HG03432 (cell line): Measurements from ENCODE around the gene PLCD3.

Experiments used
- ATAC-seq: cut with Tn5 transposase; IDR thresholded peaks from one replicate; pipeline ENCODE4 v1.9.1; 2021; ENCODE audit warnings: mild to moderate bottlenecking, moderate library complexity; ENCODE audit not compliant: unreplicated experiment

The PLCD3 gene

DNA sequence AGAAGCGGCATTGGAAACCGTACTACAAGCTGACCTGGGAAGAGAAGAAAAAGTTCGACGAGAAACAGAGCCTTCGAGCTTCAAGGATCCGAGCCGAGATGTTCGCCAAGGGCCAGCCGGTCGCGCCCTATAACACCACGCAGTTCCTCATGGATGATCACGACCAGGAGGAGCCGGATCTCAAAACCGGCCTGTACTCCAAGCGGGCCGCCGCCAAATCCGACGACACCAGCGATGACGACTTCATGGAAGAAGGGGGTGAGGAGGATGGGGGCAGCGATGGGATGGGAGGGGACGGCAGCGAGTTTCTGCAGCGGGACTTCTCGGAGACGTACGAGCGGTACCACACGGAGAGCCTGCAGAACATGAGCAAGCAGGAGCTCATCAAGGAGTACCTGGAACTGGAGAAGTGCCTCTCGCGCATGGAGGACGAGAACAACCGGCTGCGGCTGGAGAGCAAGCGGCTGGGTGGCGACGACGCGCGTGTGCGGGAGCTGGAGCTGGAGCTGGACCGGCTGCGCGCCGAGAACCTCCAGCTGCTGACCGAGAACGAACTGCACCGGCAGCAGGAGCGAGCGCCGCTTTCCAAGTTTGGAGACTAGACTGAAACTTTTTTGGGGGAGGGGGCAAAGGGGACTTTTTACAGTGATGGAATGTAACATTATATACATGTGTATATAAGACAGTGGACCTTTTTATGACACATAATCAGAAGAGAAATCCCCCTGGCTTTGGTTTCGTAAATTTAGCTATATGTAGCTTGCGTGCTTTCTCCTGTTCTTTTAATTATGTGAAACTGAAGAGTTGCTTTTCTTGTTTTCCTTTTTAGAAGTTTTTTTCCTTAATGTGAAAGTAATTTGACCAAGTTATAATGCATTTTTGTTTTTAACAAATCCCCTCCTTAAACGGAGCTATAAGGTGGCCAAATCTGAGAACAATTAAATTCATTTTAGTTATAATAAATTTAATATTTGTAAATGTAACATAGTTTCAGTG is 17.7 kb upstream of the PLCD3 start:
- ATAC-seq = no peak

DNA sequence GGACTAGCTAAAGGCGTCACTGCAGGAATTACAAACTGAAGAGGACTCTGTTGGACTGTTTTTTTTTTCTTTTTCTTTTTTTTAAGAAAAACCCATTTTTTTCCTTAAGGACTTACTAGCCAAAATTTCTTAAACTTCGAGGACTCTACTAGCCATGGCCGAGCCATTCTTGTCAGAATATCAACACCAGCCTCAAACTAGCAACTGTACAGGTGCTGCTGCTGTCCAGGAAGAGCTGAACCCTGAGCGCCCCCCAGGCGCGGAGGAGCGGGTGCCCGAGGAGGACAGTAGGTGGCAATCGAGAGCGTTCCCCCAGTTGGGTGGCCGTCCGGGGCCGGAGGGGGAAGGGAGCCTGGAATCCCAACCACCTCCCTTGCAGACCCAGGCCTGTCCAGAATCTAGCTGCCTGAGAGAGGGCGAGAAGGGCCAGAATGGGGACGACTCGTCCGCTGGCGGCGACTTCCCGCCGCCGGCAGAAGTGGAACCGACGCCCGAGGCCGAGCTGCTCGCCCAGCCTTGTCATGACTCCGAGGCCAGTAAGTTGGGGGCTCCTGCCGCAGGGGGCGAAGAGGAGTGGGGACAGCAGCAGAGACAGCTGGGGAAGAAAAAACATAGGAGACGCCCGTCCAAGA is 16.8 kb upstream of the PLCD3 start:
- peak; percentile 25 for ATAC-seq

- ATAC-seq = peak; percentile 63
These were observed 16.1 kb upstream of the PLCD3 start, which contains the start of gene HEXIM1 for GRCh38 chr17:45148183-45149036. Gene HEXIM1, plus strand, starts transcription at chr17:45148475. Its CDS starts 716 bp downstream, at chr17:45149191.

DNA sequence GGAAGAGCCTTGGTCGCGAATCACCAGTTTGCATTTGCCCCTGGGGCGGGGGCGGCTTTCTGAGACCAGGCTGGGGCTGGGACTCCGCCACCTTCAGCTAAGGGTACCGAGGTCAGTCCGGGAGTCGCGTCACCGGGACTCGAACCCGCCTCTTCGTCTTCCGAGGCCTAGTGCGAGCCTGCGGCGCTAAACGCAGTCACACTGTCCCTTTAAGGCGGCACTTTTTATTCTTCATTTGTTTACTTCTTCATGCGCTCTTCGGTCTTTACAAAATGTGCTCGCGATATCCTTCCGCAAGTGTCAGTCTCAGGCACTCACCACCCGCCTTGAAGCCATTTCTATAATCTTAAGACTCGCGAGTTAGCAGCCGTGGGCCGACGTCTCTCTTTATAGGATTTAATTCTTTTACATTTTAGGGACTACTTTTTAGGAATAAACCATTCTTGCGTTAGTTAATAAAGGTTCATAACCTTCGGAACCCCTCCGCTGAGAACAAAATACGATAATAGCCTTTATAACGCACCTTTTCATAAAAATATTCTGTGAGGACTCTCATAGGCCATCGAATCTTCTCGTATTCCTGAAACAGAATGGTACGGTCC is 15.4 kb upstream of the PLCD3 start:
- peak; percentile 20 for ATAC-seq

- ATAC-seq = peak; percentile 7
These were observed 14.7 kb upstream of the PLCD3 start for GRCh38 chr17:45146890-45147580.

GRCh38 chr17:45146592-45146889 is 14.2 kb upstream of the PLCD3 start:
- no peak for ATAC-seq

- ATAC-seq = no peak
These were observed 13.9 kb upstream of the PLCD3 start for GRCh38 chr17:45146166-45146565.

DNA sequence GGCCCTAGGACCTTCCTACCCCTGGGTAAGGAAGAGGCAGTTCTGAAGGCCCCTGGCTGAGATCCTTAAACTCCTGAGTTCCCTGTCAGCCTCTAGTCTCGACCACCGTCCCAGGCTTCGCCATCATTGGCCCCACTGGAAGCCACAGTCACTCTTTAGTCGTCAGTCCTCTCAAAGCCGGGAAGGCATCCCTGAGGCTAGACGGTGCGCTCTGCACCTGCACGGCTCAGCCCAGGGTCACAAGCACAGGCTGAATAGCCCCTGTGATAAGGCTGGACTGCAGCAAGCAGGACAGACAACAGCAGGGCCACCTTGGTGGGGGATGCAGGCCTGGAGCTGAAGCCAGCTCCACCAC is 12.7 kb upstream of the PLCD3 start:
- no peak for ATAC-seq

GRCh38 chr17:45144199-45145034 is 12.1 kb upstream of the PLCD3 start:
- ATAC-seq = no peak

DNA sequence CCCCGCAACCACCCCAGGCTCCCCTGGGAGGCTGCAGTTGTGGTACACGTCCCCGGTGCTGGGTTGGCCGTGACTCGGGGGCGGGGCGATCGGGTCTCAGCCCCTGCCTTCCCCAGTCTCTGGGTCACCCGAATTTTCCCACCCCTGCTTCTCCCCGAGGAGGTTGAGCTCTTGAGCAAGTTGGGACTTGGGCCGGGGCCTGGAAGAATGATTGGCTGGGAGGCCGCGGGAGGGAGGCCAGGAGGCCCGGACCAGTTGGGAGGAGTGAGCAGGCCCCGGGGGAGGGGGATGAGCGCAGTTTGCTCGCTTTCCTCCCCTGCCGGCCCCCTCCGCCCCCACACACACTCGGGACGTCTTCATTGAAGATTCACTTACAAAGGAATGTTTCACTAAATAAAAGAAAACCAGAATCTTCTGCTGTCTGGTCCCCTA is 11.5 kb upstream of the PLCD3 start:
- no peak for ATAC-seq

DNA sequence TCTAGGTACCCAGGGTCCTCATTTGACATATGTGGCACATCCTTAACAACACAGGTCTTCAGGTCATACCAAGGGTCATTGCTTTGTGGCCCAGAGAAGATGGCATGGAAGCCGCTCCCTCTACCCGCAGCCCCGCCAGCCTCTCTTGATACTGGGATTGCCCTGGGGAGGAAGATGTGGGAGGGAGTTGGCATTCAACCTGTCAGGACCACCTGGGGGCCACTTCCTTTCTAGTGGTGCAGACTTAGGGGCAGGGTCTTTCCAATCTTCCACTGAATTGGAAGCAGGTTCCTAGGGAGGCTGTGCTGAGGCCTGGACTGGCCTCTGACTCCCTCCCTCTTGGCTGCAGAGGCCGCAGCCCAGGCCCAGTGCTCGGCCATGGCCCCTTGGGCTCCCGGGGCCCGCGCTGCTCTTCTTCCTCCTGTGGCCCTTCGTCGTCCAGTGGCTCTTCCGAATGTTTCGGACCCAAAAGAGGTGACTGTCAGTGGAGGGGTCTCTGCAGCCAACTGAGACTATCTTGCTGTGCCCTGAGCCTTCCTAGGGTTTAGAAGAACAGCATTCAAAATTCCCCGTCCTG is 10.9 kb upstream of the PLCD3 start:
- ATAC-seq = no peak

GRCh38 chr17:45139533-45139920 is 7.2 kb upstream of the PLCD3 start:
- no peak for ATAC-seq

- no peak for ATAC-seq
These were observed 6.7 kb upstream of the PLCD3 start for GRCh38 chr17:45138911-45139532.

DNA sequence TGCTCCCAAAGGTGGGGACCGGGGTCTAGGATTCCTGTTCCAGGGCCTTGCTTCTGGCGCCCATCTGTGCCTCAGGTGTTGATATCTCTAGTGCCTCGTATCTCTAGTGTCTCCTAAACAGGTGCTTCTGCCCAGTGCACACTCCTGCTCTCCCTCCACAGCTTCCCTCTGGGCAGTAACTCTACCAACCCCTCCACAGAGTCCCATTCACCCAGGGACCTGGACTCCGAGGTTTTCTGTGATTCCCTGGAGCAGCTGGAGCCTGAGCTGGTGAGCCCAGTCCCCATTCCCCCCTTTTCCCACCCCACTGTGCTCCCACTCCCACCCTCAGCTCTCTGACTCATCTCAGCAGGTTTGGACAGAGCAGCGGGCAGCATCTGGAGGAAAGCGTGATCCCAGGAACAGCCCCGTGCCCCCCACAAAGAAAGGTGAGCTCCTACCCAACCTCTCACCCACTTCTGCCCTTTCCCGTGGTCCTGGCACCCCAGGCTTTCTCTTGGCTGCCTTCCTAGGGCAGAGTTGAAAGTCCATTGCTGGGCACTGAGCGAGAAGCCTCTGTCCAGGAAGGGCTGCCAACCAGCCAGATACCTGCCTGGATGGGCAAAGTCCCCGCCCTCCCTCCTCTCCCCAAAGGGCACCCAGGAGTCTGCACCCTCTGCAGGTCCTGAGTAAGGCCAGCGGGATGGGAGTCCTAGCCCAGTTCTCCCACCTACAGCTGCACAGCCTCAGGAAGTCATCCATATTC is 5.4 kb upstream of the PLCD3 start:
- no peak for ATAC-seq

DNA sequence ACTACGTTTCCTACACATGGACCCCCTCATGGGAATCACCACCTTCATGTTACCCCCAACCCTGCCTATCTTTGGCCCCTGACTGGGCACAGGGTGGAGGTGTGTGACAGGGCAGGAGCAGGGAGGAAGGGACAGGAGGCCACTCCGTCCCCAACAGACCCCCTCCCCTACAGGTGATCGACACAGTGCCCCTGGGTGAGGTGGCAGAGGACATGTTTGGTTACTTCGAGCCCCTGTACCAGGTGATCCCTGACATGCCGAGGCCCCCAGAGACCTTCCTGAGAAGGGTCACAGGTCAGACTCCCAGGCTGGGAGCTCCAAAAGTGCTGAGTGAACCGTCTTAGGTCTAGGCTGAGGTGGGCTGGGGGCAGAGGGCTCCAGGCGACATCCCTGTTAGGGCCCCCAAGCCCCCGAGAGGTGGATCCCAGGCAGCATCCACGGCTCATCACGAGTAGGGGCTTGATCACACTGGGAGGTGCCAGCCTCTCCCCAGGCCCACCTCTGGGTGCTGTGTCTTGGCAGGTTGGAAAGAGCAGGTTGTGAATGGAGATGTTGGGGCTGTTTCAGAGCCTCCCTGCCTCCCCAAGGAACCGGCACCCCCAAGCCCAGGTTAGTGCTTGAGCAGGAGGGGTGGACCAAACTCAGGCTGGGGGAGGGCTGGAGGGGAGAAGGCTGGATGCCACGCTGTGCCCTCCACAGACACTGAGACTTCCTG is 4.7 kb upstream of the PLCD3 start:
- no peak for ATAC-seq

GRCh38 chr17:45135978-45136791 is 3.9 kb upstream of the PLCD3 start:
- ATAC-seq = no peak
